H54 (cell line): ENCODE measurements around the gene COPZ1.
A peak's percentile ranks its signal among the peaks of the same experiment; 100 is the strongest.

Experiments used
- DNase-seq: peaks from one replicate; pipeline ENCODE4 v3.0.0; 2011; ENCODE audit warnings: low spot score, mixed read lengths; ENCODE audit not compliant: insufficient read length
- FAIRE-seq: peaks from 3 replicates; lab custom pipeline; 2011; peaks lifted over from hg19 to GRCh38; lab: Jason Lieb, UNC
- POLR2A ChIP-seq: IDR thresholded peaks from 2 replicates; pipeline ENCODE4 v1.6.1; 2011; ENCODE audit warnings: low read depth, mild to moderate bottlenecking, low read length

COPZ1 gene

DNA sequence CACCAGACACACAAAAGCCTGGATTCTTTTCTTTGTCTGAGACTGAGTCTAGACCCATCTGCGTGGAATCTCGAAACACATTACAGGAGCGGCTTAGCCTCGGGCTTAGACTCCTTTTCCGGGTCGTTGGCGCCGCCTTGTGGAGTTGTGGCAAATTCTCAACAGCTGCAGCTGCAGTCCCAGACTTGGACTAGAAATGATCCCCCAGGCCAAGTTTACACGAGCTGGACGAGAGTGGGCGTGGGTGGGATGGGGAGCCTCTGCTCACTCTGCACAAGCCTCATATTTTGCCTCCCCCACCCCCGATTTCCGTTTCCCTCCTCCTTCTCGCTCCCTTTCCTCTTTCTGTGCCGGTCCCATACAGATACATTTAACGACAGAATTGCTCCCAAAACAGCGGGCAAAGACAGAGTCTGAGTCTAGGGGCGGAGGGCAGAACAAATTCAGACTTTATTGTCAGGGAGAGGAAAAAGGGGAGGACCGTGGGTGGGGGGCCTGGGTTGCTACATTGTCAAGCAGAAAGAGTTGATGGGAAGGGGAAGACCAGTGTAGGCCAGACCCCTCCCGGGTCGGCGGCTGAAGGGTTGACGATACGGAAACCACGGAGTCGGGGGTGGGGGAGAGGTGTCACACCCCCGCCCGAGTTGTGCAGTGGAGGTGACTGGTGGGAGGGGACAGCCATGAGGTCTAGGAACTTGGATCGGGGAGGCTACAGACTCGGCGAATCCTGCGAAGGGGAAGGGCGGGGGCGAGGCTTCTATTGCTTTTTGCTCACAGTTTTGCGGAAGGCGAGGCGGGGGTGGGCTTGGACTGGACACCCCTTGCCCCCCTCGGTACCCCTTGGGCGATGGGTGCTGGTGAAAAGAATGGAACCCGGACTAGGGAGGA lies 44.0 kb downstream of the COPZ1 start:
- FAIRE-seq (no peak), DNase-seq (peak; percentile 62)
- TF ChIP-seq POLR2A: no peak

DNA sequence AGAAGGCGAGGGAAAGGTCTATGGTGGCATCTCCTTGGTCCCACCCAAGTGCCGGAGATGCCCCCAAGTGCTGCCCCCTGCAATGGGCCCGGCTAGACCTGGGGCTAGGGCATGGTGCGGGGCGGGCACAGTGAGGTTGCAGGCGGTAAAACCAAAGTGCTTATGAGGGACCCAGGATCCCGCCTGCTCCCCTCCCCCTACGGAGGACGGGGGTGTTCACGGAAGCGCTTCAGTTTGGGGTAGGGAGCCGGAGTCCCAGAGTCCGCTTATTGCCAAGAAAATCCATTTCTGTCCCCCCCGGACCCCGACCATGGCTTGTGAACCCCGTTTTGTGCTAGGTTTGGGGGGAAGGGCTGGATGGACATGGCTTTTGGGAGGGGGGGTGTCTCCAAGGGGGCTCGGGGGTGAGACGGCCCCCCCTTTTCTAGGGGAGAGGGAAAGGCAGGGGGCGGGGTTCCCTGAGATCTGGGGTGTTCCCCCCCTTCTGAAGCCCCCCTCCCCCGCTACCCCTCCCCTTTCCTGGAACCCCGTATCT lies 44.7 kb downstream of the COPZ1 start:
- no peak for TF ChIP-seq POLR2A
- FAIRE-seq (no peak), DNase-seq (no peak)

DNA sequence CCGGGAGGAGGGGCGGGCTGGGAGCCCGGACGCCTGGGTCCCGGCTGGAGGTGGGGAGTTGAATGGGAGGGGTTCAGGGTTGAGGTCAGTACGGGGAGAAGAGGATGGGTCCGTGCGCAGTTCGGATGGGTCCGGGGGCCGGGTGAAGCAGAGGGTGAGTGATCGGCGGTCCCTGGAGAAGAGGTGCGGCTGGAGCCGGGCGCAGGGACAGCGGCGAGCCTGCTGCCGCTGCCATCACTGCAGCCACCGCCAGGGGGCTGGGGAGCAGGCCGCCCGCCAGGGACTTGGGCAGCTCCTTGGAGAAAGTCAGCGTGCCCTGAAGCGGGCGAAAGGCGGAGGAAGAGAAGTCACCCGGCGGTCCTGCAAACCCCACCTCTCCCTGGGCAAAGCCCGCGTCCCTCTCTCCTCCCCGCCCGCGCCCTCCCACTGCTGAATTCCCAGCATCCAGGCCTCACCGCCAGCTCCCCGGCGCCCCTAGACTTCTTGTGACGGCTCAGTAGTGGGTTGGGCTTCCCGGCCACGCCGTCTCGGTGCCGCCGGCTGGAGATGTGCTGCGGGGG lies 45.3 kb downstream of the COPZ1 start:
- FAIRE-seq (no peak), DNase-seq (peak; percentile 86)
- no peak for TF ChIP-seq POLR2A

DNA sequence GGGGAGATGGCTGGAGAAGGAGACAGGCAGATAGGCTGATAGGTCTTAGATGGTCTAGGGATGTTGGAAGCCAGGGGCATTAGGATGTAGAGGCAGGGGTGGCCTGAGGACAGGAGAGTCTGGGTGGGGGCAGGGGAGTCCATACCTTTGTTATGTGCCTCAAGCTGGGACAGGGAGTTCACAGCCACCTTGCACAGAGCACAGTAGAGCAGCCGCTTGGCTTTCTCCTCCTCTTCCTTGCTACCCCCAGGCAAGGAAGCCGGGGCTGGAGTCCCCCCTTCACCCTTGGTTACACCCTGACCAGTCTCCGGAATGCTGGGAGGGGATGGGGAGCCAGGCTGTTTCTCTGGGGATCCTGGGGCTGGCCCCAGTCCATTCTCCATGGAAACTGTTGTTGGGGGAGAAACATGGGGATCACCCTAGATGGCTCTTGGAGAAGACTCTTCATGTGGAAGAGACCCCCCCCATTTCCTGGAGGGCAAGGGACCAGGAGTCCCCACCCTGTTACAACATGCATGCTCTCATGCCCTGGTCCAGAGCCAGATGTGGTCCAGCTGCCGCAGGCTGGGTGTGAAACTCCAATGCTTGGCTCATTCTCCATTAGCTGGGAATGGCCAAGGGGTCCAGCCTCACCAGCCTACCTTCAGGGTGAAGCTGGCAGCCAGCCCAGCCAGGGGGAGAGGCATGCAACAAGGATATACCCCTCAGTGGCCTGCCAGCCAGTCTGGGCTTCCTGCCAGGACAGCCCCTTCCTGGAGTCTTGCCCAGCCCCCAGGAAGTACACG lies 46.6 kb downstream of the COPZ1 start:
- TF ChIP-seq POLR2A: no peak
- DNase-seq: no peak
- FAIRE-seq: no peak

DNA sequence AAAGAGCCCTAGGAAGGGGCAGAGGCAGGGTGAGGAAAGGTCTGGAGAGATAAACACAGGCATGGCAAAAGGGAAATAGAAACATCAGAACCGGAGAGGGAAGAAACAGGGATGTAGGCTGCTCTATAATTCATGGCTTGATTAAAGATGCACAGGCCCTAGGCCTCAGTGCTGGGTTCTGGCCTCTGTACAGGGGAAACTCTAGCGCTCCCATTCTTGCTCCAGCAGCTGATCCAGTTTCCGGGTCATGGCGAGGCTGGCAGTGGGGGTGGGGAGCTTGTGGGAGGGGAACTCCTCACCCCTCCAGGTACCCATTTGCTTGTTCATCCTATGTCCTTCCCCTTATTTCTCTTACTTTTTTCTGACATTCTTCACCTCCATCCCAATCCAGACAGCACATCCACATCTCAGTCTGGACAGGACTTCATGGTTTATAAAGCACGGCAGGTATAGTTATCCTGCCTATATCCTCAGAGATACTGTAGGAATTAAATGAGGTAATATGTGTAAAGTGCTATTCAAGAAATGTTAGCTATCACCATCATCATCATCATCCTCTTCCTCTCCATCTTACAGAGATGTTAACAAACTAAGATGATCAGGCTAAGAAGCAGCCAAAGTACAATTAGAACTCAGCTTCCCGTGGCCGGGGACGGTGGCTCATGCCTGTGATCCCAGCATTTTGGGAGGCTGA lies 47.3 kb downstream of the COPZ1 start:
- DNase-seq (no peak), FAIRE-seq (no peak)
- TF ChIP-seq POLR2A: no peak

DNA sequence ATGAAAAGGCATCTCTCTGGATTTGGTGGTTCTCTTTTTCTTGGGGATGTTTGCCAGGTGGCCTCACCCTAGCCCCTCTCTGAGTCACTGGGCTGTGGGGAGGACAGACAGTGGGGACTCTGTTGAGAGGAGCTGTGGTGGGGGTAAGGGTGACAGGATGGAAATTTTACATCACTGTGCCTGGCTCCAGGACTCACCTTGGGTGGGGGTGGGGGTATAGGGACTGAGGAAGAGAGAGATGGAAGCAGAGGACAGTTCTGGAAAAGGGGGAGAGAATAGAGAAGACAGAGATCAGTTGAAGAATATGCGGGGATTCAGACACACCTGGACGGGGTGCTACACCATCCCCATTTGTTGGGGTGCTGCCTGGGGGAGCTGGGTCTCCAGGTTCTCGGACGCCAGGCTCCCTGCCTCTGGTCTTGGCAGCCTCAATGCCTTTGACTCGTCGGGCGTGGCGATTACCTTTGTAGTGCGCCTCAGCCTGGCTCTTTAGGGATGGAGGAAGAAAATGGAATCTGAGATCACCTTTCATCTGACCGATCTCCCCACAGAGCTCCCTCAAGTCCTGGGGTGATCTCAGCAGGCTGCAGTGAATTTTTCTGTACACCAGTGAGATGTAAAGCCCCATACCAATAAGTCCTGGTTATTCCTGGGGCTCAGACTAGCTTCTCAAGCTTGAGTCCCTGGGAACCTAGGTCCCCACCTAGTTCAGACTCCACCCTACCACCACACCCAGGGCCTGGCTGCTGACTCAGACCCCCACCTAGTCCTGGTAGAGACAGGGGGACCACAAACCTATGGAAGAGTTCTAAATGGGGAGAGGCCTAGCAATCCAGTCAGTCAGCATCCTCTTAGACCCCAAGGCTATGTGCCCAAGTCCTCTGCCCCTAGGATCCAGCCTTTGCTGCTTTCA lies 49.0 kb downstream of the COPZ1 start:
- FAIRE-seq (no peak), DNase-seq (peak; percentile 53)
- TF ChIP-seq POLR2A: no peak

DNA sequence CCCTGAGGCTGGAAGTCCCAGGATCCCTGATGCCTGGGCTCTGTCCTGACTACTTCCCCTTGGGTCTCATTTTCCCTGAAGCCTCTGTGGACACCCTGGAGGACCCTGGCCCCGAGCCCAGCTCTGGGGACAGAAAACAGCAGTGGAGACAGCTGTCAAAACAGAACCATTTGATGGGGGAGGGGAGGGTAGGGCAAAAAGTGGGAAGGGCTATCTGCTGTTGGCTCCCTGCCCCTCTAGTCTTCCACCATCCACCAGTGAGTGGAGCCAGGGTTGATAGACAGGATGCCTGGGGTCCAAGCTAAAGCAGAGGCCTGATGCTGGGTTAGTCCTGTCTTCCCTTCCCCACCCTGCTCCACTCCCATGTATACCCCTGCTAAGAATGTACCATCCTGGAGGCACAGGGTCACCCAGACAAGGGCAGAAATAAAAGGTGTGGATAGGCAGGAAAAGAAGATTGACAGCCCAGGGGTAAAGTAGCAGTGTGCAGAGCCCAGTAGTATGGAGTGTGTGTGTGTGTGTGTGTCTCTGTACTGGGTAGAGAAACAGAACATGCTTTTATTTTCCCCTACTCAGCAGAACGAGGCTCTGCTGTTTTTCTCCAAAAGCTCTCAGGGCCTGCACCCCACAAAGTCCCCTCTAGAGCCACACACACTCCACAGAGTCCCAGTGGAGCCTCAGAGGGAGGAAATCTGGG lies 49.8 kb downstream of the COPZ1 start:
- DNase-seq (no peak), FAIRE-seq (no peak)
- no peak for TF ChIP-seq POLR2A

DNA sequence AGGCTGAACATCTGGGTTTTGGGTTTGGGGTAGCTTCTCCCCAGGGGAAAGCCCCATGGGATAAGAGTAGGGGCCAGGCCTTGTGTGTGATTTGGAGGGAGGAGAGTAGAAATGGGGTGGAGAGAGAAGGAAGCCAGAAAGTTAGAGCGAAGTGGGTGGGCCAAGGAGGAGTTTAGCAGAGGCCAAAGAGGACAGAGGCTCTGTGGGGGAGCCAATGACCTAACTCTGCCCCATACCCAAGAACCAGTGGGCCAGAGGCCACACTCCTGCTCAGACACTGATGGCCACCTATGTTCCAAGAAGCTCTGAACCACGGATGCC lies 50.3 kb downstream of the COPZ1 start:
- DNase-seq: no peak
- FAIRE-seq: no peak
- no peak for TF ChIP-seq POLR2A

DNA sequence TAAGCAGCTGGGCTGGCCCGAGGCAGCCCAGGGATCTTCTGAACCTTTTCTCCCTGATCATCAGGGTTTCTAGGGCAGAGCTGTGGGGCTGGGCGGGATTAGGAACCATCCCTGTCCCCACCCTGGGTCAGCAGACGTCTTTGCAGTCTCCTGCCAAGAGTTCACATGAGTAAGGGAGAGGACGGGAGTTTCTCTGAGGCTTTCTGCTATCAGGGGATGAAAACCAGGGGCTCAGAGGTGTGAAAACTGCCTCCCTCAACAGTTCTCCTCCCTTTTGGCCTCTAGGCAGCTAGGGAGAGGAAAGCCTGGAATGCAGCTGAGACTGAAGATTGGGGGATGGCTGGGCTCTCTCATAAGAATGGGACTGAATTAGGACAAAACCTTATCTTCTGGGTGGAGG lies 51.7 kb downstream of the COPZ1 start:
- FAIRE-seq (no peak), DNase-seq (no peak)
- no peak for TF ChIP-seq POLR2A

DNA sequence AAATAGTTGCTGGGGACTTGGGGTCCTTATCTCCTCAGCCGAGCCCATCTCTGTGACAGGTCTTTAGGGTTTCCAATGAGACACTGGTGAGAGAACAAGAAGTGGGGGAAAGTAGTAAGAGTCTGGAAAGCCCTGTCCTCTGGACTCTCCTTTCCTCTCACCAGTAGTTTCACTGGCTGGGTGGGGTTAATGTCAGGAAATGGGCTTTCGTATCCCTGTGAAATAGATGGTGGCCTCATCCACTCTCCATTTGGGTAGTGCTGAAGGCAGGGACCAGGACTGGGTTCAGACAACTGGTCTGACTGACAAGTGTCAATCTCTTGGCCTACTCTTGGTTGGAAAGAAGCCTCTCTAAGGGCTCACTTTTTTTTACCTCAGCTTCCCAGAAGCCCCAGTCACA lies 52.1 kb downstream of the COPZ1 start:
- DNase-seq: no peak
- TF ChIP-seq POLR2A: no peak

DNA sequence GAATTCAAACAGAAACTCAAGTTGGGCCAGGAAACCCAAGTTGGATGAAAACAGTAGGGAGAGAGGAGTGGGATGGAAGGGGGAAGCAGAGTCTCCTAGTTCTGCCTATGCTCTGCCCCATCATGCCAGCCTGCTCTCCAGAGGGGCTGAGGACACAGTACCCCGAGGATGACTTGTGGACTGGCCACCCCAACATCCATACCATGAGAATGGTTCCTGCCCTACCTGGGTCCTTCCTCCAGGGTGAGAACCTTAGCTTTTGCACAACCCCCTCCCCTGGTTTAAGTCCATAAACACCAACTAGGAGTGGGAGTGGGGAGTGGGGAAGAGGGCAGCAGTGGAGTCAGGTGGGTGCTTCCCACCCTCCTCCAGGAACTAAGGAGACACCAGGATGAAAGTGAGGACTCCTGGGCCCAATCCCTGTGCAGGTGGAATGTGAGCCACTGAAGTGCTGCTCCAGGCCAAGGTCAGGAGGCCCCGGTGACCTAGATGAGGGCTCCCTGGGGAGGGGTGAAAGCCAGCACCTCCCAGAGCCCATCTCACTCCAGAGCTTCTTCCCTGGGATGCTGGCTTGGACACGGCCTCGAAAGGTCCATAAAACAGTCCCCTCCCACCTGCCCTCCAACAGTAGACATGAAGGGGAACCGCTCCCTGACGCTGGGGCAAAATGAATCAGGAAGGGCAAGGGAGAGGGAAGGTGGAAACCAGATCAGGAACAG lies 53.0 kb downstream of the COPZ1 start:
- no peak for FAIRE-seq
- DNase-seq: no peak
- TF ChIP-seq POLR2A: no peak

More for the DNA sequence above, 52.1 kb downstream of the COPZ1 start:
- no peak for FAIRE-seq

DNA sequence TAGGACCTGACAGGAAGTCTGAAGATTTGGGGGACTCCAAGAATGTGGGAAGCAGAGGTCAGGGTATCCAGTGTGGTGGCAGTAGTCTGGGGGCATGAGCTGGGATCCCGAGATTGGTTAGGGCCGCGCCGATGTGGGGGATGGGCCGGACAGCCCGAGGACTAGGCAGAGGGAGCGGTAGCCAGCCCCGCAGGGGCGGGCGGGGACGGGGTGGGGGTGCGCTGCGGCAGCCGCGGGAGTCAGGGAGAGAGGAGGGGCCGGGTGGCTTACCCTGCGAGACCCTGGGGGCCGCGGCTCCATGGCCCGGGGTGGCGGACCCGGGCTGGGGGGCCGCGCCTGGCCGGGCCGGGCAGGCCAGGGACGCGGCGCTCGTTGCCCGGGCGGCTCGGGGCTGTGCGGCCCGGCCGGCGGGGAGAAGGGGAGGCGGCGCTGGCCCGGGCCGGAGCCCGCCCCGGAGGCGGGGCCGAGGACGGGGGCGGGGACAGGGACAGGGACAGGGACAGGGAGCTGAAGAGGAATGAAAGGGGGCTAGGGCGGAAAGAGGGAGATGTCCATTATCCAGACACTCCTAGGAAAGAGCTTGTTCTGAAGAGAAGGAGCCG lies 54.0 kb downstream of the COPZ1 start:
- FAIRE-seq (no peak), DNase-seq (peak; percentile 64)
- TF ChIP-seq POLR2A: 0 out of 2 replicates have a peak, but pooled peaks have one; percentile 22
